ENCODE results near the gene BICRA.

The BICRA gene

GRCh38 chr19:47641891-47642485 is 33.1 kb downstream of the BICRA start:
- H3K27me3 ChIP-seq (replicated peaks; ENCODE audit: insufficient read depth, low read length): no peaks in the 10 kb centered on the region
- H3K27ac ChIP-seq (ENCODE audit: low read length): no peak overlapping the region
- H3K4me3 ChIP-seq (ENCODE audit: low read length): no peak overlapping the region
- no peak overlapping the region for H2AFZ ChIP-seq (ENCODE audit: low read length)
- DNase-seq: no peak
- H3K9me3 ChIP-seq (replicated peaks; ENCODE audit: insufficient read depth, low read length): no peaks in the 10 kb centered on the region
- no peaks in the 10 kb centered on the region for H3K36me3 ChIP-seq (replicated peaks; ENCODE audit: insufficient read depth, low read length)
- H3K4me1 ChIP-seq (ENCODE audit: low read length): no peaks in the 10 kb centered on the region
- H4K20me1 ChIP-seq (ENCODE audit: insufficient read depth, low read length): no peaks in the 10 kb centered on the region
- TF ChIP-seq CTCF (IDR thresholded peaks at IDR 0.05; ENCODE audit: low read length) (no peak), EZH2phosphoT487 (IDR thresholded peaks at IDR 0.05; ENCODE audit: low read length) (no peak), EZH2 (optimal IDR thresholded peaks at IDR 0.05; ENCODE audit: low read depth, low read length) (no peak)
- no peaks in the 10 kb centered on the region for H3F3A ChIP-seq (ENCODE audit: insufficient read depth, low read length)
- no peak overlapping the region for H3K4me2 ChIP-seq (ENCODE audit: low read depth, low read length)
- H3K9ac ChIP-seq (ENCODE audit: low read length): no peak overlapping the region
- peaks cover 20% of the 10 kb centered on the region; the same call in 1 of the 2 replicates for H3K79me2 ChIP-seq (ENCODE audit: low read length)
- H3K9me2 ChIP-seq (replicated peaks; ENCODE audit: insufficient read depth, low read length): no peaks in the 10 kb centered on the region

- no peak for DNase-seq
- Histone ChIP-seq H3K4me1 (ENCODE audit: low read length) (no peaks in the 10 kb centered on the region), H3K9me3 (replicated peaks; ENCODE audit: insufficient read depth, low read length) (no peaks in the 10 kb centered on the region), H3K4me3 (ENCODE audit: low read length) (no peak overlapping the region), H3K4me2 (ENCODE audit: low read depth, low read length) (no peak overlapping the region), H3K27ac (ENCODE audit: low read length) (no peak overlapping the region), H3K9me2 (replicated peaks; ENCODE audit: insufficient read depth, low read length) (no peaks in the 10 kb centered on the region), H3K27me3 (replicated peaks; ENCODE audit: insufficient read depth, low read length) (no peaks in the 10 kb centered on the region), H3K79me2 (ENCODE audit: low read length) (peaks cover 16% of the 10 kb centered on the region; the same call in 1 of the 2 replicates), H3K9ac (ENCODE audit: low read length) (no peak overlapping the region), H3K36me3 (replicated peaks; ENCODE audit: insufficient read depth, low read length) (no peaks in the 10 kb centered on the region), H2AFZ (ENCODE audit: low read length) (no peak overlapping the region), H3F3A (ENCODE audit: insufficient read depth, low read length) (no peaks in the 10 kb centered on the region), H4K20me1 (ENCODE audit: insufficient read depth, low read length) (no peaks in the 10 kb centered on the region)
- TF ChIP-seq EZH2 (optimal IDR thresholded peaks at IDR 0.05; ENCODE audit: low read depth, low read length) (no peak), CTCF (IDR thresholded peaks at IDR 0.05; ENCODE audit: low read length) (no peak), EZH2phosphoT487 (IDR thresholded peaks at IDR 0.05; ENCODE audit: low read length) (no peak)
These were observed 34.3 kb downstream of the BICRA start for GRCh38 chr19:47643281-47643680.

DNA sequence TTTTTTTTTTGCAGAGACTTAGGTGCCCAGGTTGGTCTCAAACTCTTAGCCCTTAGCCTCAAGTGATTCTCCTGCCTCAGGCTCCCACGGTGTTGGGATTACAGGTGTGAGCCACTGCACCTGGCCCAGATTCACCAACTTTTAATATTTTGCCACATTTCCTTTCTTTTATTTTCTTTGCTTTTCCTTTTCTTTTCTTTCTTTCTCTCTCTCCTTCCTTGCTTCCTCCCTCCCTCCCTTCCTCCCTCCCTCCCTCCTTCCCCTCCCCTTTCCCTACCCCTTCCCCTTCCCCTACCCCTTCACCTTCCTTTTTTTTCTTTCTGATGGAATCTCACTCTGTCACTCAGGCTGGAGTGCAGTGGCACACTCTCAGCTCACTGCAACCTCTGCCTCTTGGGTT is 35.3 kb downstream of the BICRA start:
- DNase-seq: no peak
- Histone ChIP-seq H3K27ac (ENCODE audit: low read length) (no peak overlapping the region), H3K79me2 (ENCODE audit: low read length) (peaks cover 14% of the 10 kb centered on the region; the same call in 1 of the 2 replicates), H3K9me2 (replicated peaks; ENCODE audit: insufficient read depth, low read length) (no peaks in the 10 kb centered on the region), H4K20me1 (ENCODE audit: insufficient read depth, low read length) (no peaks in the 10 kb centered on the region), H3K4me3 (ENCODE audit: low read length) (no peak overlapping the region), H3K4me2 (ENCODE audit: low read depth, low read length) (no peak overlapping the region), H3K4me1 (ENCODE audit: low read length) (no peaks in the 10 kb centered on the region), H2AFZ (ENCODE audit: low read length) (no peak overlapping the region), H3F3A (ENCODE audit: insufficient read depth, low read length) (no peaks in the 10 kb centered on the region), H3K9me3 (replicated peaks; ENCODE audit: insufficient read depth, low read length) (no peaks in the 10 kb centered on the region), H3K27me3 (replicated peaks; ENCODE audit: insufficient read depth, low read length) (no peaks in the 10 kb centered on the region), H3K36me3 (replicated peaks; ENCODE audit: insufficient read depth, low read length) (no peaks in the 10 kb centered on the region), H3K9ac (ENCODE audit: low read length) (no peak overlapping the region)
- TF ChIP-seq EZH2 (optimal IDR thresholded peaks at IDR 0.05; ENCODE audit: low read depth, low read length) (no peak), CTCF (IDR thresholded peaks at IDR 0.05; ENCODE audit: low read length) (no peak), EZH2phosphoT487 (IDR thresholded peaks at IDR 0.05; ENCODE audit: low read length) (no peak)
